HL-60 (cell line): ENCODE data around the gene FAHD2A.
"Not testable (repeated sequence)": the region's sequence is repeated elsewhere in the genome, so short reads cannot be mapped to it uniquely, and the experiment has no call there.

Experiments used
- DNase-seq, 2 experiments: peaks; one replicate each; pipeline ENCODE4 v3.0.0-alpha.2; 2010 to 2020; ENCODE audit warnings: low read depth in 1 of 2, low spot score in 1 of 2
- H3K27ac ChIP-seq: fragments of 250-450 bp; sonication (Bioruptor Pico); replicated peaks from 2 replicates; pipeline ENCODE4 v1.5.1; 2020; ENCODE audit warnings: mild to moderate bottlenecking, moderate library complexity
- H3K27me3 ChIP-seq: fragments of 250-450 bp; sonication (Bioruptor Pico); 2 replicates; pipeline ENCODE4 v1.5.1; 2021; ENCODE audit warnings: mild to moderate bottlenecking, moderate library complexity; ENCODE audit not compliant: insufficient read depth, poor library complexity, severe bottlenecking
- H3K4me3 ChIP-seq: replicated peaks from 2 replicates; pipeline ENCODE4 v1.5.1; 2011; ENCODE audit warnings: mild to moderate bottlenecking, control low read depth, low read length; ENCODE audit not compliant: insufficient read depth
- GABPA ChIP-seq: IDR thresholded peaks from 2 replicates; pipeline ENCODE4 v1.6.1; 2012; ENCODE audit warnings: low read depth
- POLR2AphosphoS5 ChIP-seq: IDR thresholded peaks from 2 replicates; pipeline ENCODE4 v1.6.1; 2012; ENCODE audit warnings: low read depth
- SPI1 ChIP-seq: IDR thresholded peaks from 2 replicates; pipeline ENCODE4 v1.6.1; 2012; ENCODE audit warnings: low read depth, mild to moderate bottlenecking, borderline replicate concordance
- TF ChIP-seq, protein P1 (sequence below): IDR thresholded peaks from 2 replicates; pipeline ENCODE4 v1.6.1; 2012; ENCODE audit warnings: low read depth; ENCODE audit not compliant: insufficient replicate concordance
- TF ChIP-seq, protein P2 (sequence below): IDR thresholded peaks from one replicate; pipeline ENCODE4 v1.5.1; 2011; ENCODE audit warnings: low read length, control low read depth, inconsistent platforms; ENCODE audit not compliant: insufficient read depth

Gene FAHD2A

DNA sequence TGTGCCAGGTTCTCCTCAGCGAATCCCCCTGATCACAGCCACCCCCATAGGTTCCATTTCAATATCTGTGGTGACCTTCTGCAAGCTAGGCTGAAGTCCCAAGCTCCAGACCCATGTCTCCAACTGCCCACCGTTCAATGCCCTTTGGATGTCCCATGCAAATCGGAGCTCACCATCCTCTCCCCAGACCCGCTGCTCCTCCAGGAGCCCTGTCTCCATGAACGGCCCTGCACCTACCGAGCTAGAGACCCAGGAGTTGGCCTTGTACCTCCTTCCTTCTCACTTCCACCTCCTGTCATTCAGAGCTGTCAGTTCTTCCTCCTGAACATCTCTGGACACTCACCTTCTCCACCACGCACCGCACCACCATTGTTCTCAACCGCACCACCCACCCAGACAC lies 1.0 kb upstream of the FAHD2A start:
- Histone ChIP-seq H3K4me3 (no peak overlapping the region), H3K27ac (no peak overlapping the region), H3K27me3 (no peaks in the 10 kb centered on the region)
- DNase-seq: no peak
- TF ChIP-seq, protein P1, sequence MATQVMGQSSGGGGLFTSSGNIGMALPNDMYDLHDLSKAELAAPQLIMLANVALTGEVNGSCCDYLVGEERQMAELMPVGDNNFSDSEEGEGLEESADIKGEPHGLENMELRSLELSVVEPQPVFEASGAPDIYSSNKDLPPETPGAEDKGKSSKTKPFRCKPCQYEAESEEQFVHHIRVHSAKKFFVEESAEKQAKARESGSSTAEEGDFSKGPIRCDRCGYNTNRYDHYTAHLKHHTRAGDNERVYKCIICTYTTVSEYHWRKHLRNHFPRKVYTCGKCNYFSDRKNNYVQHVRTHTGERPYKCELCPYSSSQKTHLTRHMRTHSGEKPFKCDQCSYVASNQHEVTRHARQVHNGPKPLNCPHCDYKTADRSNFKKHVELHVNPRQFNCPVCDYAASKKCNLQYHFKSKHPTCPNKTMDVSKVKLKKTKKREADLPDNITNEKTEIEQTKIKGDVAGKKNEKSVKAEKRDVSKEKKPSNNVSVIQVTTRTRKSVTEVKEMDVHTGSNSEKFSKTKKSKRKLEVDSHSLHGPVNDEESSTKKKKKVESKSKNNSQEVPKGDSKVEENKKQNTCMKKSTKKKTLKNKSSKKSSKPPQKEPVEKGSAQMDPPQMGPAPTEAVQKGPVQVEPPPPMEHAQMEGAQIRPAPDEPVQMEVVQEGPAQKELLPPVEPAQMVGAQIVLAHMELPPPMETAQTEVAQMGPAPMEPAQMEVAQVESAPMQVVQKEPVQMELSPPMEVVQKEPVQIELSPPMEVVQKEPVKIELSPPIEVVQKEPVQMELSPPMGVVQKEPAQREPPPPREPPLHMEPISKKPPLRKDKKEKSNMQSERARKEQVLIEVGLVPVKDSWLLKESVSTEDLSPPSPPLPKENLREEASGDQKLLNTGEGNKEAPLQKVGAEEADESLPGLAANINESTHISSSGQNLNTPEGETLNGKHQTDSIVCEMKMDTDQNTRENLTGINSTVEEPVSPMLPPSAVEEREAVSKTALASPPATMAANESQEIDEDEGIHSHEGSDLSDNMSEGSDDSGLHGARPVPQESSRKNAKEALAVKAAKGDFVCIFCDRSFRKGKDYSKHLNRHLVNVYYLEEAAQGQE: no peak
- TF ChIP-seq, protein P2, sequence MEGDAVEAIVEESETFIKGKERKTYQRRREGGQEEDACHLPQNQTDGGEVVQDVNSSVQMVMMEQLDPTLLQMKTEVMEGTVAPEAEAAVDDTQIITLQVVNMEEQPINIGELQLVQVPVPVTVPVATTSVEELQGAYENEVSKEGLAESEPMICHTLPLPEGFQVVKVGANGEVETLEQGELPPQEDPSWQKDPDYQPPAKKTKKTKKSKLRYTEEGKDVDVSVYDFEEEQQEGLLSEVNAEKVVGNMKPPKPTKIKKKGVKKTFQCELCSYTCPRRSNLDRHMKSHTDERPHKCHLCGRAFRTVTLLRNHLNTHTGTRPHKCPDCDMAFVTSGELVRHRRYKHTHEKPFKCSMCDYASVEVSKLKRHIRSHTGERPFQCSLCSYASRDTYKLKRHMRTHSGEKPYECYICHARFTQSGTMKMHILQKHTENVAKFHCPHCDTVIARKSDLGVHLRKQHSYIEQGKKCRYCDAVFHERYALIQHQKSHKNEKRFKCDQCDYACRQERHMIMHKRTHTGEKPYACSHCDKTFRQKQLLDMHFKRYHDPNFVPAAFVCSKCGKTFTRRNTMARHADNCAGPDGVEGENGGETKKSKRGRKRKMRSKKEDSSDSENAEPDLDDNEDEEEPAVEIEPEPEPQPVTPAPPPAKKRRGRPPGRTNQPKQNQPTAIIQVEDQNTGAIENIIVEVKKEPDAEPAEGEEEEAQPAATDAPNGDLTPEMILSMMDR: no peak
- TF ChIP-seq POLR2AphosphoS5 (no peak), GABPA (no peak), SPI1 (no peak)

GRCh38 chr2:95402004-95402369 lies 521 bp upstream of the FAHD2A start:
- Histone ChIP-seq H3K4me3 (peak overlapping the region; percentile 98), H3K27ac (peak overlapping the region; percentile 80)
- DNase-seq: peak; percentile 4 to 5
- not testable (repeated sequence) for H3K27me3 ChIP-seq

GRCh38 chr2:95403204-95403721 lies 755 bp downstream of the FAHD2A start:
- TF ChIP-seq, protein P2: peak; percentile 4
- H3K27me3 ChIP-seq: not testable (repeated sequence)
- Histone ChIP-seq H3K27ac (peak overlapping the region; percentile 80), H3K4me3 (peak overlapping the region; percentile 98)
- DNase-seq: peak; percentile 24 to 62

DNA sequence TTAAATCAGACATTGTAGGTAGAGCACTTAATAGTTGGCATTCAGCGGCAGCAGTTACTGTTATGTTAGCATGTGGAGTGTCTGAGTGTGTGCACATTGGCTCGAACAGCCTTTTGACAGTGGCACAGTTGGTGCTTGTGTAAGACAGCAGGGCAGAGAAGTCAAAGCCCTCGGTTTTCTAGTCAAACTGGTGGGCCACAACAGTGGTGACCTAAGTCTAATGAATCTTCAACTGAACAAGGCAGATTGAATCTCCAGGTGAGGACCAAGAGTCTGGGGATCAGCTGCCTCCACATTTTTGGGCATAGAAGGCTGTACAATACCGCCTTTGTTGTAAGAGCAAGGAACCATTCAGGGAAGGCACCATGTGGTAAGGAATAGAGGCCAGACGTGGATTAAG lies 1.3 kb downstream of the FAHD2A start:
- H3K4me3 ChIP-seq, H3K27me3 ChIP-seq, H3K27ac ChIP-seq, DNase-seq: not testable (repeated sequence)

GRCh38 chr2:95404676-95405075 lies 2.2 kb downstream of the FAHD2A start:
- not testable (repeated sequence) for H3K4me3 ChIP-seq, DNase-seq, H3K27ac ChIP-seq, H3K27me3 ChIP-seq

DNA sequence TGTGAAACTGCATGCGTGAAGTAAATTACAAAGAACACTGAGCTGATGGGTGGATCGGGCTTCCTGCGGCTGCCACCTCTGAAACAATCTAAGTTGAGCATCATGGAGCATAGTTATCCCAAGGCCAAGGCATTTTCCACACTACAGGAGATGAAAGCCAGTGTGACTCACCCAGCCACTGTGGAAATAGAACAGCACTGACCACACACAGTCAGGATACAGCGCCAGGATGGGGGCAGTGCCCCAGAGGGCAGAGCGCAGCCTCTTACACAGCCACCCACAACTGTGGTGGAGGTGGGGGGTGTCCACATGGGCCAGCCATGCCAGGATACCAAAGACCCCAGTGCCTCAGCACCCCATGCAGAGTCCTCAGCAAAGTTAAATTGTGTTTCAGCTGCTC lies 8.7 kb downstream of the FAHD2A start:
- DNase-seq, H3K27ac ChIP-seq, H3K4me3 ChIP-seq, H3K27me3 ChIP-seq: not testable (repeated sequence)

- TF ChIP-seq, protein P2: peak; percentile 33
- peak; percentile 20 to 60 for DNase-seq
- not testable (repeated sequence) for H3K27ac ChIP-seq, H3K4me3 ChIP-seq, H3K27me3 ChIP-seq
Observed at GRCh38 chr2:95414015-95414594, 11.6 kb downstream of the FAHD2A start.

GRCh38 chr2:95415138-95415537 lies 12.6 kb downstream of the FAHD2A start:
- H3K4me3 ChIP-seq, H3K27me3 ChIP-seq: not testable (repeated sequence)

DNA sequence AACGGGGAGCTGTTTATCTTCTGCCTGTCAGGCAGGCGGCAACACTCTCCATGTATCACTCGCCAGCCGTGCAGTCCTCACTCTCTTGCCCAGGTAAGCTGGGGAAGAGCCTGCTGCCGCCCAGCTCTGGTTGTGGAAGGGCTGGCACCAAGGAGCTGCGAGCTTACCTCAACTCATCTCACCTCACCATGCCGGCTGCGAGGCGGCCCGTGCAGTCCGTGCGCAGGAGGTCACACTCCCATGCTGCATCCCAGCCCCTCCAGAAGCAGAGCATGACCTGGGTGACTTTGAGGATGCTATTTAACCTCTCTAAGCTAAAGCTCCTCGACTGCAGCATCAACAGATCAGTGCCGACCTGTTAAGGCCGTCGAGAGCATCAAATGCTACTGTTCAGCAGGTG lies 13.1 kb downstream of the FAHD2A start:
- H3K27ac ChIP-seq, H3K27me3 ChIP-seq, H3K4me3 ChIP-seq, DNase-seq: not testable (repeated sequence)

More at GRCh38 chr2:95415138-95415537, 12.6 kb downstream of the FAHD2A start:
- DNase-seq, H3K27ac ChIP-seq: not testable (repeated sequence)
